ENCODE data around the gene SIPA1L3.

Gene SIPA1L3

GRCh38 chr19:38191747-38192146 lies 284.7 kb downstream of the SIPA1L3 start:
- Histone ChIP-seq H3K4me3 (ENCODE audit: insufficient read length, low read depth) (no peak overlapping the region), H3K9ac (ENCODE audit: insufficient read length, low read depth) (no peak overlapping the region), H3K27me3 (ENCODE audit: insufficient read depth, insufficient read length) (no peaks in the 10 kb centered on the region), H3K36me3 (ENCODE audit: insufficient read depth, insufficient read length, low read length) (peaks cover 10% of the 10 kb centered on the region), H3K9me3 (ENCODE audit: insufficient read depth, low read length) (no peaks in the 10 kb centered on the region), H3K4me1 (ENCODE audit: insufficient read depth, insufficient read length) (no peaks in the 10 kb centered on the region)
- DNase-seq (ENCODE audit: low read depth, low spot score): no peak
- TF ChIP-seq ZNF274 (IDR thresholded peaks at IDR 0.05; ENCODE audit: low read depth, low read length): no peak
- TF ChIP-seq YY1 (IDR thresholded peaks at IDR 0.05; ENCODE audit: insufficient read depth, insufficient read length): no peak
- TF ChIP-seq SUZ12 (IDR thresholded peaks at IDR 0.05; ENCODE audit: extremely low read depth, insufficient read depth, insufficient read length): no peak

GRCh38 chr19:38193445-38193844 lies 286.4 kb downstream of the SIPA1L3 start:
- Histone ChIP-seq H3K4me1 (ENCODE audit: insufficient read depth, insufficient read length) (no peaks in the 10 kb centered on the region), H3K27me3 (ENCODE audit: insufficient read depth, insufficient read length) (no peaks in the 10 kb centered on the region), H3K9me3 (ENCODE audit: insufficient read depth, low read length) (no peaks in the 10 kb centered on the region), H3K36me3 (ENCODE audit: insufficient read depth, insufficient read length, low read length) (peaks cover 10% of the 10 kb centered on the region), H3K4me3 (ENCODE audit: insufficient read length, low read depth) (no peak overlapping the region), H3K9ac (ENCODE audit: insufficient read length, low read depth) (no peak overlapping the region)
- TF ChIP-seq YY1 (IDR thresholded peaks at IDR 0.05; ENCODE audit: insufficient read depth, insufficient read length) (no peak), SUZ12 (IDR thresholded peaks at IDR 0.05; ENCODE audit: extremely low read depth, insufficient read depth, insufficient read length) (no peak), ZNF274 (IDR thresholded peaks at IDR 0.05; ENCODE audit: low read depth, low read length) (no peak)
- DNase-seq (ENCODE audit: low read depth, low spot score): no peak

GRCh38 chr19:38194061-38194701 lies 287.2 kb downstream of the SIPA1L3 start:
- Histone ChIP-seq H3K9ac (ENCODE audit: insufficient read length, low read depth) (no peak overlapping the region), H3K4me1 (ENCODE audit: insufficient read depth, insufficient read length) (no peaks in the 10 kb centered on the region), H3K9me3 (ENCODE audit: insufficient read depth, low read length) (no peaks in the 10 kb centered on the region), H3K4me3 (ENCODE audit: insufficient read length, low read depth) (no peak overlapping the region), H3K27me3 (ENCODE audit: insufficient read depth, insufficient read length) (no peaks in the 10 kb centered on the region), H3K36me3 (ENCODE audit: insufficient read depth, insufficient read length, low read length) (peaks cover 10% of the 10 kb centered on the region)
- no peak for TF ChIP-seq ZNF274 (IDR thresholded peaks at IDR 0.05; ENCODE audit: low read depth, low read length)
- TF ChIP-seq SUZ12 (IDR thresholded peaks at IDR 0.05; ENCODE audit: extremely low read depth, insufficient read depth, insufficient read length): no peak
- no peak for TF ChIP-seq YY1 (IDR thresholded peaks at IDR 0.05; ENCODE audit: insufficient read depth, insufficient read length)
- DNase-seq (ENCODE audit: low read depth, low spot score): no peak

- Histone ChIP-seq H3K36me3 (ENCODE audit: insufficient read depth, insufficient read length, low read length) (peaks cover 10% of the 10 kb centered on the region), H3K4me3 (ENCODE audit: insufficient read length, low read depth) (no peak overlapping the region), H3K9me3 (ENCODE audit: insufficient read depth, low read length) (no peaks in the 10 kb centered on the region), H3K9ac (ENCODE audit: insufficient read length, low read depth) (no peak overlapping the region), H3K4me1 (ENCODE audit: insufficient read depth, insufficient read length) (no peaks in the 10 kb centered on the region), H3K27me3 (ENCODE audit: insufficient read depth, insufficient read length) (no peaks in the 10 kb centered on the region)
- DNase-seq (ENCODE audit: low read depth, low spot score): no peak
- no peak for TF ChIP-seq SUZ12 (IDR thresholded peaks at IDR 0.05; ENCODE audit: extremely low read depth, insufficient read depth, insufficient read length)
- no peak for TF ChIP-seq ZNF274 (IDR thresholded peaks at IDR 0.05; ENCODE audit: low read depth, low read length)
- no peak for TF ChIP-seq YY1 (IDR thresholded peaks at IDR 0.05; ENCODE audit: insufficient read depth, insufficient read length)
These were observed 288.2 kb downstream of the SIPA1L3 start for GRCh38 chr19:38195237-38195636.

- DNase-seq (ENCODE audit: low read depth, low spot score): no peak
- Histone ChIP-seq H3K4me1 (ENCODE audit: insufficient read depth, insufficient read length) (no peaks in the 10 kb centered on the region), H3K9me3 (ENCODE audit: insufficient read depth, low read length) (no peaks in the 10 kb centered on the region), H3K9ac (ENCODE audit: insufficient read length, low read depth) (no peak overlapping the region), H3K36me3 (ENCODE audit: insufficient read depth, insufficient read length, low read length) (peaks cover 10% of the 10 kb centered on the region), H3K27me3 (ENCODE audit: insufficient read depth, insufficient read length) (no peaks in the 10 kb centered on the region), H3K4me3 (ENCODE audit: insufficient read length, low read depth) (no peak overlapping the region)
- TF ChIP-seq SUZ12 (IDR thresholded peaks at IDR 0.05; ENCODE audit: extremely low read depth, insufficient read depth, insufficient read length): no peak
- no peak for TF ChIP-seq ZNF274 (IDR thresholded peaks at IDR 0.05; ENCODE audit: low read depth, low read length)
These were observed 289.3 kb downstream of the SIPA1L3 start for GRCh38 chr19:38196245-38196837.

GRCh38 chr19:38196948-38197656 lies 290.1 kb downstream of the SIPA1L3 start:
- H3K36me3 ChIP-seq (ENCODE audit: insufficient read depth, insufficient read length, low read length): peaks cover 10% of the 10 kb centered on the region
- H3K4me3 ChIP-seq (ENCODE audit: insufficient read length, low read depth): no peak overlapping the region
- DNase-seq (ENCODE audit: low read depth, low spot score): no peak
- H3K27me3 ChIP-seq (ENCODE audit: insufficient read depth, insufficient read length): no peaks in the 10 kb centered on the region
- no peaks in the 10 kb centered on the region for H3K4me1 ChIP-seq (ENCODE audit: insufficient read depth, insufficient read length)
- H3K9ac ChIP-seq (ENCODE audit: insufficient read length, low read depth): no peak overlapping the region
- no peaks in the 10 kb centered on the region for H3K9me3 ChIP-seq (ENCODE audit: insufficient read depth, low read length)
- TF ChIP-seq YY1 (IDR thresholded peaks at IDR 0.05; ENCODE audit: insufficient read depth, insufficient read length): no peak
- no peak for TF ChIP-seq SUZ12 (IDR thresholded peaks at IDR 0.05; ENCODE audit: extremely low read depth, insufficient read depth, insufficient read length)

- Histone ChIP-seq H3K36me3 (ENCODE audit: insufficient read depth, insufficient read length, low read length) (peaks cover 6% of the 10 kb centered on the region), H3K9me3 (ENCODE audit: insufficient read depth, low read length) (no peaks in the 10 kb centered on the region), H3K4me1 (ENCODE audit: insufficient read depth, insufficient read length) (no peaks in the 10 kb centered on the region), H3K4me3 (ENCODE audit: insufficient read length, low read depth) (no peak overlapping the region), H3K9ac (ENCODE audit: insufficient read length, low read depth) (no peak overlapping the region), H3K27me3 (ENCODE audit: insufficient read depth, insufficient read length) (no peaks in the 10 kb centered on the region)
- DNase-seq (ENCODE audit: low read depth, low spot score): no peak
- no peak for TF ChIP-seq YY1 (IDR thresholded peaks at IDR 0.05; ENCODE audit: insufficient read depth, insufficient read length)
- TF ChIP-seq SUZ12 (IDR thresholded peaks at IDR 0.05; ENCODE audit: extremely low read depth, insufficient read depth, insufficient read length): no peak
- TF ChIP-seq ZNF274 (IDR thresholded peaks at IDR 0.05; ENCODE audit: low read depth, low read length): no peak
These were observed 291.1 kb downstream of the SIPA1L3 start for GRCh38 chr19:38197937-38198704.
